ENCODE results near the gene THOC1.

- no peak for TF ChIP-seq POLR2A (IDR thresholded peaks at IDR 0.05)
- no peak for TF ChIP-seq CTCF (IDR thresholded peaks at IDR 0.05)
Observed at GRCh38 chr18:183769-184168, 84.1 kb downstream of the THOC1 start.

All from prostate gland (tissue), 2 donors.